ENCODE measurements around the gene XYLT1. TPM values are rescaled to one million over a fixed set of nuclear protein-coding genes. Genes with fewer than 3 reads are reported as not detected.
"Not testable (repeated sequence)": the region's sequence is repeated elsewhere in the genome, so short reads cannot be mapped to it uniquely, and the experiment has no call there.

The XYLT1 gene
- total RNA-seq, 1 experiment from 2014 or later: 12.5 TPM

- Histone ChIP-seq H3K9me3 (no peaks in the 10 kb centered on the region), H3K4me1 (no peaks in the 10 kb centered on the region), H3K4me3 (ENCODE audit: low read depth, low read length) (no peak overlapping the region), H3K27me3 (replicated peaks; ENCODE audit: control insufficient read depth, insufficient read depth, low read length) (no peaks in the 10 kb centered on the region), H3K36me3 (ENCODE audit: control insufficient read depth, insufficient read depth, low read length) (no peaks in the 10 kb centered on the region)
- no peak for DNase-seq
- H3K9me3 Mint-ChIP-seq (ENCODE audit: unreplicated experiment): no peaks in the 10 kb centered on the region
- no TSS peak for BruUV-seq (replicated peaks)
- TF ChIP-seq CTCF (IDR thresholded peaks at IDR 0.05; ENCODE audit: insufficient read depth in 1 of 2, low read depth in 1 of 2, low read length in 1 of 2, severe bottlenecking in 1 of 2, unreplicated experiment in 1 of 2): no peak
- H3K4me1 Mint-ChIP-seq (ENCODE audit: low read depth, unreplicated experiment): peaks cover 7% of the 10 kb centered on the region
- no peaks in the 10 kb centered on the region for H3K36me3 Mint-ChIP-seq (ENCODE audit: insufficient read depth, unreplicated experiment)
- POLR2A ChIA-PET: no interaction called here
- CTCF ChIA-PET: no interaction called here
- no peaks in the 10 kb centered on the region for H3K27me3 Mint-ChIP-seq (ENCODE audit: insufficient read depth, unreplicated experiment)
- H3K27ac Mint-ChIP-seq (ENCODE audit: unreplicated experiment): no peak overlapping the region
- intact Hi-C loops (cut with micrococcal nuclease; ENCODE audit: unreplicated experiment): no loop called here
- H3K4me3 Mint-ChIP-seq (ENCODE audit: unreplicated experiment): no peak overlapping the region
Observed at GRCh38 chr16:17338244-17338643, 132.5 kb downstream of the XYLT1 start.

- no peaks in the 10 kb centered on the region for H3K27me3 Mint-ChIP-seq (ENCODE audit: insufficient read depth, unreplicated experiment)
- H3K4me1 Mint-ChIP-seq (ENCODE audit: low read depth, unreplicated experiment): no peaks in the 10 kb centered on the region
- ChIA-PET POLR2A (no interaction called here), CTCF (no interaction called here)
- H3K4me3 ChIP-seq (ENCODE audit: low read depth, low read length): no peak overlapping the region
- TF ChIP-seq CTCF (IDR thresholded peaks at IDR 0.05; ENCODE audit: insufficient read depth in 1 of 2, low read depth in 1 of 2, low read length in 1 of 2, severe bottlenecking in 1 of 2, unreplicated experiment in 1 of 2): no peak
- intact Hi-C loops (cut with micrococcal nuclease; ENCODE audit: unreplicated experiment): no loop called here
- H3K36me3 ChIP-seq (ENCODE audit: control insufficient read depth, insufficient read depth, low read length): no peaks in the 10 kb centered on the region
- no peaks in the 10 kb centered on the region for H3K27me3 ChIP-seq (replicated peaks; ENCODE audit: control insufficient read depth, insufficient read depth, low read length)
- no peak overlapping the region for H3K27ac Mint-ChIP-seq (ENCODE audit: unreplicated experiment)
- H3K4me1 ChIP-seq: no peaks in the 10 kb centered on the region
- no TSS peak for BruUV-seq (replicated peaks)
- no peaks in the 10 kb centered on the region for H3K36me3 Mint-ChIP-seq (ENCODE audit: insufficient read depth, unreplicated experiment)
- H3K9me3 Mint-ChIP-seq (ENCODE audit: unreplicated experiment): no peaks in the 10 kb centered on the region
- H3K4me3 Mint-ChIP-seq (ENCODE audit: unreplicated experiment): no peak overlapping the region
- no peaks in the 10 kb centered on the region for H3K9me3 ChIP-seq
- no peak for DNase-seq
Observed at GRCh38 chr16:17336530-17336900, 134.2 kb downstream of the XYLT1 start.

GRCh38 chr16:17335826-17336529 is 134.8 kb downstream of the XYLT1 start:
- CTCF ChIA-PET: no interaction called here
- Mint-ChIP-seq H3K36me3 (ENCODE audit: insufficient read depth, unreplicated experiment) (no peaks in the 10 kb centered on the region), H3K4me3 (ENCODE audit: unreplicated experiment) (no peak overlapping the region), H3K27me3 (ENCODE audit: insufficient read depth, unreplicated experiment) (no peaks in the 10 kb centered on the region), H3K9me3 (ENCODE audit: unreplicated experiment) (no peaks in the 10 kb centered on the region), H3K27ac (ENCODE audit: unreplicated experiment) (no peak overlapping the region), H3K4me1 (ENCODE audit: low read depth, unreplicated experiment) (no peaks in the 10 kb centered on the region)
- H3K9me3 ChIP-seq: no peaks in the 10 kb centered on the region
- intact Hi-C loops (cut with micrococcal nuclease; ENCODE audit: unreplicated experiment): no loop called here
- no TSS peak for BruUV-seq (replicated peaks)
- no peak for DNase-seq
- no peaks in the 10 kb centered on the region for H3K27me3 ChIP-seq (replicated peaks; ENCODE audit: control insufficient read depth, insufficient read depth, low read length)
- TF ChIP-seq CTCF (IDR thresholded peaks at IDR 0.05; ENCODE audit: insufficient read depth in 1 of 2, low read depth in 1 of 2, low read length in 1 of 2, severe bottlenecking in 1 of 2, unreplicated experiment in 1 of 2): no peak
- H3K4me3 ChIP-seq (ENCODE audit: low read depth, low read length): no peak overlapping the region
- no peaks in the 10 kb centered on the region for H3K4me1 ChIP-seq
- POLR2A ChIA-PET: interaction anchor here (0.6 kb wide), 1 partner anchor 61 kb away, joined by 4 read pairs; no protein-coding TSS in a partner anchor
- no peaks in the 10 kb centered on the region for H3K36me3 ChIP-seq (ENCODE audit: control insufficient read depth, insufficient read depth, low read length)

- intact Hi-C loops (cut with micrococcal nuclease; ENCODE audit: unreplicated experiment); H3K4me3 Mint-ChIP-seq (ENCODE audit: unreplicated experiment): not testable (repeated sequence)
Observed at GRCh38 chr16:17335406-17335805, 135.4 kb downstream of the XYLT1 start.

More at GRCh38 chr16:17335406-17335805, 135.4 kb downstream of the XYLT1 start:
- H3K36me3 Mint-ChIP-seq (ENCODE audit: insufficient read depth, unreplicated experiment); BruUV-seq (replicated peaks); H3K9me3 Mint-ChIP-seq (ENCODE audit: unreplicated experiment); H3K4me3 ChIP-seq (ENCODE audit: low read depth, low read length); H3K27ac Mint-ChIP-seq (ENCODE audit: unreplicated experiment); H3K4me1 Mint-ChIP-seq (ENCODE audit: low read depth, unreplicated experiment); H3K27me3 ChIP-seq (replicated peaks; ENCODE audit: control insufficient read depth, insufficient read depth, low read length); H3K4me1 ChIP-seq; DNase-seq; H3K36me3 ChIP-seq (ENCODE audit: control insufficient read depth, insufficient read depth, low read length); H3K9me3 ChIP-seq; CTCF ChIA-PET; H3K27me3 Mint-ChIP-seq (ENCODE audit: insufficient read depth, unreplicated experiment): not testable (repeated sequence)
- POLR2A ChIA-PET: interaction anchor here (0.6 kb wide), 1 partner anchor 60 kb away, joined by 4 read pairs; no protein-coding TSS in a partner anchor
